Activated CD8-positive, alpha-beta memory T cell treated with anti-CD3 and anti-CD28 coated beads for 4 hours (primary cell): Measurements from ENCODE around the gene CHMP2A.

ENCODE experiments used
- DNase-seq, 2 donors: peaks; one replicate each; pipeline ENCODE4 v3.0.0-alpha.2; 2020; ENCODE audit warnings: low read depth in 2 of 2

CHMP2A gene

DNA sequence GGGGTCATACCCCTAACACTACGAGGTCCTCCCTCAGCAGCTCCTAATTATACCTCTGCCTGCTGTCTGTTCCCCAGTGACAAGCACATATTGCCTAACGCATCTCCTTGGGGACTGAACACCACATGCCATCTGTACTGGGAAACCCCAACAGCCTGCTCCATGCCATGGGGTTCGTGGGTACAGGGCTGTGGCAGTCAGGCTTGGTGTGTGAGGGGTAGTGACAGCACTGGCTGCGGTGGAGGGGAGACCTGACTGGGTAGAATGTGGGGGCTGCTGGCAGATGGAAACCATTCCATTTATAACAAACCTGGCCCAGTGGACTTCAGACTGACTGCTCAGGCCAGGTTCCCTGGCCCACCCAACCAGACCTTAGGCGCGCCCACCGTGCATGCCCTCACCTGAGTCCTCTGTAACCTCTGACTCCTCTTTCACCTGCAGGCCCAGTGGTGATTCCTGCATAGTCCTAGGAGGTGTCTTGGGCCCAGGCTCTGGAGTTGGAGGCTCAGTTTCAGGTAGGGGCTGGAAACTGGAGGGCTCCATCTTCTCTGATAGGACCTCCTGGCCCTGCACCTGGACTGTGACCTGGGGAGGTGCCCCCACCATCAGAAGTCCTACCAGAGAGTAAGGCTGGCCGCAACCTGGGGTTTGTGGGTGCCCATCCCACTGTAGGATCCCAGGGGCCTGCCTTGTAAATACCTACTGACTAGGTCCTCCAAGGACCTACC is 15.2 kb upstream of the CHMP2A start:
- DNase-seq: no peak

DNA sequence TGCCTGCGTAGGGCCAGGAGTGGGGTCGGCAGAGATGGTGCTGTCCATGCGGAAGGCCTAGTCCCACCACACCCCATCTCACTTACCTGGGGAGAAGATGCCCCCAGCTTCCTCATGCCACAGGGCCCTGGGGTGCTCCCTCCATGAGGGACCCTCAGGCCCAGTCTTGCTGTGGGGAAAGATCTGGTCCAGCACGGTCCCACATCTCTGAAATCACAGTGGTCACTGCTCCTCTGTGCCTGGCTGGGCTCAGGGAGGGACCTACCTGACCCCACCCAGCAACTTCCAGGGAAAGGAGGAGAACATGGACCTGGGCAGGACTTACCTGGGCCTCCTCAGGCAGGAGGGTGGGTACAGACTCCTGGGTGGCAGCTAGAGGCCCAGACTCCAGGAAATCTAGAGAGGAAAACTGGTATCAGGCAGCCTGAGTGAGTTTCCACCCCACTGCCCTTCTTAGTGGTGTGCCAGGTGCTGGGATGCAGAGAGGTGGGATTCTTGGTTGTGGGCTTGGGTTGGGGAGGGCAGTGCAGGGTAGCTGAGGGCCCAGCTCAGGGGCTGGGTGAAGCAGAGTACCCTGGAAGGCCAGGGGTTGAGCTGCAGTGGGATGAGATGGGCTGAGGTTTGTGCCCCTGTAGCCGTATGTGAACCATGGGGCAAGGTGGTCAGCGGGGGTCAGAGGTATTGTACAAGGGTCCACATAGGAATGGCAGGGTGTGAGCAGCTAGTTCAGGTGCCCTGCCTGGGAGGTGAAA is 14.5 kb upstream of the CHMP2A start:
- DNase-seq: no peak

DNA sequence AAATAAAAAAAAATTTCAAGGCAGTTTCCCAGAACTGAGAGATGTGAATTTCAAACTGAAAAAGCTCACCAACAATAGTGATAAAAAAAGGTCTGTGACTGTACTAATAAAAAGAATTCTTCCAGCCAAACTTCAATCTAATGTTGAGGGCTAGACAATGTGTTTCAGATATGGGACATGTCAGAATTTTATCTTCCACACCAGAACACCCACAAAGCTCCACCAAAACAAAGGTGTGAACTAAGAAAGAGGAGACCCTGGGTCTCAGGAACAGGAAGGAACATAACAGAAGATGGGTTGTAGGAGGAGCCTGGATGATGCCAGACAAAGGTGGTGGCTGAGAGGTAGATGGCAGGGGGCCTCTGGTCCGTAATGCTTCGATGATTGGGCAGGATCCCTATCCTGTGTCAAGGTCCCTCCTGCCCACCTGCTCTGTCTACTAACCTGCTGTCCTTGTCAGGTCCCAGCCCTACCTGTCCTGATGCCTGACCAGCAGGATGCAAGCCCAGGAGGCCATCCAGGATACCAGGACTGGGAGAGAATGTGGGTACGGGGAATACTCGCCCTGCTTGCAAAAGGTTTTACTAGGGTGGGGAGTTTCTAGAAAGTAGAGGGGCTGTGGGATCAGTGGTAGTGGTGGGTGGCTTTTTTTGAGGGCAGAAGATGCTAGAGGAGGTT is 13.7 kb upstream of the CHMP2A start:
- no peak for DNase-seq

DNA sequence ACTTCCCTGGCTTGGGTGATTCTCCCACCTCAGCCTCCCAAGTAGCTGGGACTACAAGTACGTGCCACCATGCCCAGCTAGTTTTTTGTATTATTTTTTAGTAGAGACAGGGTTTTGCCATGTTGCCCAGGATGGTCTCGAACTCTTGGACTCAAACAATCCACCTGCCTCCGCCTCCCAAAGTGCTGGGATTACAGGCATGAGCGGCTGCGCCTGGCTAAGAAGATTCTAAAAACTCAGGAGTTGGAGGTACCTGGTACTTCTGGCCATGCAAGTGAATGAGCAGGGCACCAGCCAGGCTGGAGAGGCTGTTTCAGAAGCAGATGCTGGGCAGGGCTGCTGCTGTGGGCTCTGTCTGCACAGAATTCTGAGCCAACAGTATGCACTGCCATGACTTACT is 12.1 kb upstream of the CHMP2A start:
- no peak for DNase-seq

DNA sequence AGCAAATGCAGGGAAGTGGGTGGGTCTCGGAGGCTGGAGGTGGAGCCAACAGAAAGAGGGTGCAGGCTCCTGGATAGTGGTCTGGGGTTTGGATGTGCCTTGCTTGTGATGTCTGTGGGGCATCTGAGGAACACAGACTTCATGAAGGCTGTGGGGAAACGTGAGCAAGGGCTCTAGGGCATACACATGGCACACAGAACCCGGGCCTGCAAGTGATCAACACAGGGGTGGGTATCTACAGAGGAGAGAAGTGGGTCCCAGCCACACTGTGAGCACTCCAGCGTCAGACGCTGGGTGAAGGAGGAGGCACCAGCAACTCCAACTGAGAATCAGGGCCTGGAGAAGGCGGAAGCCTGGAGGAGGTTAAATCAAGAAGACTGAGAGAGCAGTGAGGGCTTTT is 8.9 kb upstream of the CHMP2A start:
- DNase-seq: no peak

DNA sequence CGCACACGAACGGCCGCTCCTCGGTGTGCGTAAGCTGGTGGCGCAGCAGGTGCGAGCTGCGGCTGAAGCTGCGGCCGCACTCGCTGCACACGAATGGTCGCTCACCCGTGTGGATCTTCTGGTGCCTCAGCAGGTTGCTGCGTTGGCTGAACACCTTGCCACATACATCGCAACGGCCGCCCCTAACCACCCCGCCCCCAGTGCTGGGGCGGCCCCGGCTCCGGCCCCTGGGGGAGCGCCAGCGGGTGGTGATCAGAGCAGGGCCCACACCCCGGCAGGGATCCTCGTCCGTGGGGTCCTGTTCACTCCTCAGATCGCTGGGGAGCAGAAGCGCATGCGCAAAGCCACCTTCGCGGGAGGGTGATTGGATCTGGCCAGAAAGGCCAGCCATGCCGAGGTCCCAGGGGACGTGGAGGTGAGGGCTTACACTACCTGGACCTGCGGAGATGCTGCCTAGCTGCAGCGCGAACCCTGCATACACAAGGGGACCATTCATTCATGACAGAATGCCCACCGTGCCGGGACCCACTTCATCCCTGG is 8.2 kb upstream of the CHMP2A start:
- DNase-seq: no peak

DNA sequence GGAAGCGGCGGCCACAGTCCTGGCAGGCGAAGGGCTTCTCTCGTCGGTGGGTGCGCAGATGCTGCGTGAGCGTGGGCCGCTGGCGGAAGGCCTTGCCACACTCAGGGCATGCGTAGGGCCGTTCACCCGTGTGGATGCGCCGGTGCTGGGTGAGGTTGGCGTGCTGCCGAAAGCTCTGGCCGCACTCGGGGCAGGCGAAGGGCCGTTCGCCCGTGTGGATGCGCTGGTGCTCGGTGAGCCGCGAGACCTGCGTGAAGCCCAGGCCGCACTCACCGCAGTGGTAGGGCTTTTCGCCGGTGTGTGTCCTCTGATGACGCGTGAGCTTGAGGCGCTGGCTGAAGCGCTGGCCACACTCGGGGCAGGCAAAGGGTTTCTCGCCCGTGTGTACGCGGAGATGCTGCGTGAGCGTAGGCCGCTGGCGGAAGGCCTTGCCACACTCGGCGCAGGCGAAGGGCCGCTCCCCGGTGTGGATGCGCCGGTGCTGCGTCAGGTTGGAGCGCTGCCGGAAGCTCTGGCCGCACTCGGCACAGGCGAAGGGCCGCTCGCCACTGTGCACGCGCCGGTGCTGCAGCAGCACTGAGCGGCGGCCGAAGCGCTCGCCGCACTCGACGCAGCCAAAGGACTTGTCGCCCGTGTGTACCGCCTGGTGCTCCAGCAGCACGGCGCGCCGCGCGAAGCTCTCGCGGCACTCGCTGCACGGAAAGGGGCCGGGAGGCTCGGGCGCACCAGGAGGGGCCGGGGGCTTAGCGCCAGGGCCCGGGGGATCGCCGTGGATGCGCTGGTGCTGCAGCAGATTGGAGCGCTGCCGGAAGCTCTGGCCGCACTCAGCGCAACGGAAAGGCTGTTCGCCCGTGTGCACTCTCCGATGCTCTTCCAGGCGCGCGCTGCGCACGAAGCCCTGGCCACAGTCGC is 7.5 kb upstream of the CHMP2A start:
- DNase-seq: no peak

DNA sequence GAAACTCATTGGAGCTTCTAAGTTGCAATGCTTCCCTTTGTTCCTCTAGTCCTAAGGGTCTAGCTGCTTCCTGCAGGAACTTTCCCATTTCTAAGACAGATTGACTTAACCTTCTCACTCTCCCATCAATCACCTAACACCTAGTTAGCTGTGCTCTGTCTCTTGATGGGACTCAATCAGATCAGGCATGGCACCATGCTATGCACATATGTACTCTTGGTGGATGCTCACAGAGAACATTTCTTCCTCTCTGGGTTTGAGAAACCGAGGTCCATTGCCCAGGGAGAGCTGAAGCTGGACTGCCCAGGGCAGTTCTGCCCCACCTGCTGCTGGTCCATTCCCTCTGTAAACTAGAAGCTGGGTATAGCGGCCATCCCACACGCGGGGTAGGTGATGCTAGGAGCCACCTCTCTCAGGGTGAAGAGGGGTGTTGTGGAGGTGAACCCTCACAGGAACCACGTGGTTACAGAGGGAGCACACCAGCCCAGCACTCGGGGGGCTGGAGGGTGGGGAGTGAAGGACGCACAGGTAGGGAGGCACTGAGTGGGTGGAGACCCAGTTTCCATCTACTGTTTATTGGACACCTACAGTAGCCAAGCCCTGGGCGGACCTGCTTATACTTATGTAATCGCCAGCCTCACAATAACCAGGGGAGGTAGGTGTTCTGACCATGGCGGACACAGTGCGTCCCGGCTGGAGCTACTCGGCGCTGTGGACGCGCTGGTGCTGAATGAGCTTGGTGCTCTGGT is 6.6 kb upstream of the CHMP2A start:
- DNase-seq: no peak

DNA sequence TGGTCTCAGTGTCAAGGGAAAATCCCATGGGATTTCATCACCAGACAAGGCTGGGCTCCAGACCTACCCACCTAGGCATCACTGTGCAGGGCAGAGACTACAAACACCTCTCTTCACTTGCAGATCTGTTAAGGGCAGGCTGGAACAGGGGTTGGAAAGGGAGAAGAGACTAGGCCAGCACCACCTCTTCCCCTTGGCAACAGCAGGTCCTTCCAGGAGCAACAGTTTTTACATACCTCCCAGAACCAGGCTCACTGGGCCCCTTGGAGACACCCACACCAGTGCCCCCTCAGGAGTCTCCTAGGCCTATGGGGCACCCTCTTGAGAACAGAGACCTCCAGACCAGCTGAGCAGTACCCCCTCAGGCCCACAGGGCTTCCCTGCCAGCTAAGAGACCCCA is 6.0 kb upstream of the CHMP2A start:
- no peak for DNase-seq

DNA sequence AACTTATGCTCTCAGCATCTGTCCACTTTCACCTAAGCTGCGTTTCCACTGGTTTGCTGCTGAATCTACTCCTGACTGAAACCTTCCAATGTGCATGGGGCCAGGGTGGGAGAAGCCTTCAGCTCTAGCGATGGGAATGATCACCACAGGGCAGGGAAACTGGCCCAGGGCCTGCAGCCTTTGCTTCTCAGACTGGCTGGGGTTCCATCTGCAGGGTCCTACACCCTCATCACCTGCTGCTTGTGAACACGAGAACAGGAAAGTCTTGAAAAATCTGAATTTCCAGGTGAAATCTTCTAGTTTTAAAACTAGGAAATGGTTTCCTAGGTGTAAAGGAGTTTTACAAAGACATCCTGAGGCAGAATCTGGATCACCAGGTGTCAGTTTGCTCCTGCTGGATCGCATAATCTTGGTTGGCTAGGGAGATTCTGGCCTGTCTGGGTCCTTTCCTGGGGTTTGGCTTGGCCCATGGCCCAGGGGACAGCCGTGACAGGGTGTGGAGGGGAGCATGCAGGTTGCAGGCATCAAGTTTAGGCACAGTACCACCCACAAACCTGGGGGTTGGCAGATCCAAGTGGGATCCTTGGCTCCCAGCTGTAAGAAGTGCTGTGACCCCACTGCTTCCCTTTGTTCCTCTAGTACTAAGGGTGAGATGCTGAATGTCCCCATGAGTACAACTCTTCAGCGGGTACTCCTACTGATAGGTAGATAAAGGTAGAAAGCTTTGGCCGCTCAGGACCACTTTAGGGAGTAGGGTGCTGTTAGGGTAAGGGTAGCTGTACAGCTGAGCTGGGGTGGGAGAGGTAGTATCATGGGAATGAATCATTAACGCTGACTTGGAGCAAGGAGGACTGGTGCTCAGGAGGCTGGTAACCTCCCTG is 5.3 kb upstream of the CHMP2A start:
- no peak for DNase-seq

DNA sequence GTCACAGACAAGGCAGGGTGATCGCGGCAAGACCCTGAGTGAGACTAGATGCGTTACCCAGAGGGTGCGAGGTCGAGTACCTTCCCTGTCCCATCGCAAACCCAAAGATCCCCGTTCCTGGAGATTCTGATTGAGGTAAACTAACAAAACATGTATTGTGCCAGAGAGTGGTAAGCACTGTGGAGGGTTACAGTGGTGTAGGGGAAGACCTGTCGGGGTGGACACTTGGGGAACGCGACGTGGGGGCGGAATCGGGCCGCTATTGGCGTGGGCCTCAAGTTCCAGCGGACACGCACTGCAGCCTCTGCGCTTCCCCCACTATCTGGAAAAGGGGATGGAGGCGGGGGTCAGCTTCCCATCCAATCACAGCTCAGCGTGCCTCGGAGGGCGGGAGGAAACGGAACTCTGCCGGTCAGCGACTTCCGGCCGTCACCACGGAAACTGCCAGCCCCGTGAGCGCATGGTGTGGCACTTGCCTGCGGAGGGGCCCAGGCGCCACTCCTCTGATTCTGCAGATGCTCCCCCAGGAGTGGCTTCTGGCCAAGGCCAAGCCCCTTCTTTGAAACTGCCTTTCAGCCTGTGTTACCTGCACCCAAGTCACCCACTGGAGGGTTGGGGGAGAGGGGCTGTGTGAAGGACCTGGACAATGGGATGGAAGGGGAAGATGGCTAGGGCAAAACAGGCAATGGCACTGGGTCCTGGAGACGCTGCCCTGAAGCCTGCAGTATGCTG is 4.5 kb upstream of the CHMP2A start:
- DNase-seq: peak in 1 of 2 donors; percentile 43

DNA sequence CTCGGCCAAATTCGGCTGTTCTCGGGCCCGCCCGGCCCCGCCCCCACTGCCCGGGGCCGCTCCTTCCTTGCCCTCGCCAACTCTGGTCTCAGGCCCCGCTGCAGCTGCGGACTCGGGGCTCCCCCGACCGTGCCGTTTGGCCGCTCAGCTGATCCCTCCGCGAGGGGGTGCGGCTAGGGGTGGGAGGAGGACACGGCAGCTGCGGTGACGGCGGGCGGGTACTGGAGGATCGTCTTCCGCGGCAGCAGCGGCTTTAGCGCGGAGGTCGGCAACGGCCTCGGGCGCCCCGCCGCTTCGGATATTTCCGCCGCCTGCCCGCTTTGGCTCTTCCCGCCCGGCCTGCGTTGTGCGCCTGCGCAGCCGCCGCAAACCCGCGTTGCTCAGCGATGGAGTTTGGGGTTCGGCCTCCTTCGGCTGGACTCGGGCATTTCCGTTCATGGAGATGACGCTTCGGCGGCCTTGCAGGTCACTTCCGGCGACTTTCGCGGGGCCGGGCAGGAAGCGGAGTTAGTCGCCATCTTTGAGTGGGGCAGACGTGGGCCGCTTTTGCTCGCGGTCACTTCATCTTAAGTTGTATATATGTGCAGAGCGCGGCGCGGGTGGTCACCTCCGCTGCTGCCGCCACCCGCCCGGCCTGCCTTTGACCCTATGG is 3.8 kb upstream of the CHMP2A start:
- peak; percentile 98 to 99 for DNase-seq

DNA sequence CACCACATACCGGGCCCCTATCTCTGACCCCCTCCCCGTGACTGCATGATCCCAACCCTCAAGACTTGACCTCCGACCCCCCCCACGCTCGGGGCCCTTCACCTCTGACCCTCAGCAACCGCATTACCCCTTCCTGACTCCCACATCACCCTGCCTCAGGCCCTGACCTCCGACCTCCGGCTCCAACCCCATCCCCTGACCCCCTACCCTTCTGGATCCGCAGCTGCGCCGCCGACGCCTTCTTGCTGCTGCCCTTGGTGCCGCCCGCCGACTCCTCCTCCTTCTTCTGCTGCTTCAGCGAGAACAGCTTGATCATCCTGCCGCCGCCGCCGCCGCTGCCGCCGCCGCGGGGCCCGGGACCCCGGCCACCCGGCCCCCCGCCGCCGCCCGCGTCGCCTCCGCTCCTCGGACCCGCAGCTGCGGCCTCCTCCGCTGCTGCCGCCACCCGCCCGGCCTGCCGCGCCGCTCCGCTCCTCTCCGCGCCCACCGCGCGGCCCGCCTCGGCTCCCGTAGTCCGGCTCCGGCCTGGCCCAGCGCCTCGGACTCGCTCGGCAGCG is 3.2 kb upstream of the CHMP2A start, which contains the start of gene UBE2M:
Gene UBE2M (minus strand): TSS at position 546 of the 557 bp plus-strand sequence. CDS start 230 bp downstream, at position 316.
- no peak for DNase-seq

DNA sequence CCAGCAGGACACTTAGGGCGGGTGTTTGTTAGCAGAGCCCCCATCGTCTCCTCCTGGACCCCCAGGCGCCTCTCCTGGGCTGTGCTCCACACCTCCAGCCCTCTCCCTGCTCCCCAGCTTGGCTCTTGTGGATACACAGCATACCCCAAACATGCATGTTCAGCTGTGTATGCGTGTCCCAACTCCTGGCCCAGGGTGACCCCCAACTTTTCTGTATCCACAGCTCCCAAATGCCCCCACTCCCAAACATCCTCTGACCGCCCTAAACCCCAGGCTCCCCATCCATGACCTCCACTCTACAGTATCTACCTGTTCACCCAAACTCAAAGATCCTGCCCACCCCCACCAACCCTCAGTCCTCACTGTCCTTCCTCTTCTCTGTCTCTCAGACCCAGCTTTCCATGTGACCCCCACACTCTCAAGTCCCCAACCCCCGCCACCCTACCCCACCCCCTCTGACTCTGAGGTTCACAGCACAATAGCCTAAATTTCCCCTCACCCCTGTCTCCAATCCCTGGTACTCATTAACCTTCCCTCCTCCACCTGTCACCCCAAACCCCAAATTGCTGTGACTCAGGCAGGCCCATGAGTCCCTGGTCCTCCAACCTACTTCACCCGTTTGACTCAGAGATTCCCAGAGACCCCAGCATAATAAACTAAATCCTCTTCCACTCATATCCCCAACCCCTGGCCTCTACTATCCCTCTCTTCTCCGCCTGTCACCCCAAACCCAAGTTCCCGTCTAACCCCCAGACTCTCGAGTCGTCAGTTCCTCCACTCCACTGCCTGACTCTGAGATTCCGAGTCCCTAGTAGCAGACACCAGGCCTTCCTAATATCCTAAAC is 2.5 kb upstream of the CHMP2A start:
- no peak for DNase-seq

DNA sequence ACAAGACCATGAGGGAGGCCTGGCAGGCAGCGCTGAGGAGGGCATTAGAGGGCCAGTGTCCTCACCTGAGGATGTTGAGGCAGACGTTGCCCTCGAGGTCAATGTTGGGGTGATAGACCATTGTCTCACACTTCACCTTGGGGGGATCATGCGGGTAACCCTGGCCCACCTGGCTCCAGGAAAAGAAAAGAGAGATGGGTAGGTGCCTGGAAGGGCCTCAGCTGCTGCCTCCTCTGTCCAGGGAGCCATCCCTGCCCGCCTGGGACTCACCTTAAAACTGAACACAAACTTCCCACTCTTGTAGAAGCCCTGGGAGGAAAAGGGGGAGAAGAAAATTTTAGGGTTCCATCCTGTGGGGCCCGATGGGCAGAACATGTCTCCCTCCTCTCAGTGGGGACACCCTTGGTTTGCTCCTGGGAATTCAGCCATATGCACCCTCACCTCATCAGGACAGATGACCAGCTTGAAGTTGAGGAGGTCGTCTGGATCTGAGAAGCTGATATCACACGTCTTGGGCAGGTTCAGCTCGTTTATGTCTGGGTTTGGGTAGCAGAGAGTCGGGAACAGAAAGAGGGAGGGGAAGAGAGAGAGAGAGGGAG is 1.8 kb upstream of the CHMP2A start:
- DNase-seq: no peak

DNA sequence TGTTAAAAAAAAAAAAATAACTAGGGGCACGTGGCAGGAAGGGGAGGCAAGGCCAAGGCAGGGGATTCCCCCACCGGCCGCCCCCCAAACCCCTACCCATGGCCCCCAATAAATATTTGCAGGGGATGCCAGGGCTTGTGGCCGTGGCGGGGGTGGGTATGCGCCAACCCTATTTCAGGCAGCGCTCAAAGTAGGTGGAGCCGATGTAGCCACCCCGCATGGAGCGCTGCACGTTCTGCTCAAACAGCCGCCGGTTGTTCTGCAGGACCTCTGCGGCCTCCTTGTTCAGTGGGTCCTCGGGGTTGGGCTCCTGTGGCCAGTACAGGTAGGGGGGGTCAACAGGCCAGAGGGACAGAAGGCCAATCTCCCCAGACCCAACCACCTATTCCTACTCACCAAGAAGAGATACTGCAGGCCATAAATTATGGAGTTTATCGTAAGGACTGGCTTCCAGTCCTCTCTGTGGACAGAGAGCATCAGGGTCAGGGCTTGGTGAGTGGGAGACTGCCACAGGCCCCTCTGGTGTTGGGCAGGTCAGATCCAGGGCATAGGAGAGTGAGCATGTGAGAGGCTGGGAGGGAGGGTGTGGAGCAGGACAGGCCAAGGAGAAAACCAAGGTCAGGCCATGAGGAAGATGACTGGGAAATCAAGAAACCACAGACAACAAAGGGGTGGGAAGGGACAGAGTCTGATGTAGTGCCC is 1.2 kb upstream of the CHMP2A start:
- no peak for DNase-seq
